ENCODE measurements around the gene SEC61B.

- TF ChIP-seq CTCF (IDR thresholded peaks at IDR 0.05; ENCODE audit: insufficient read depth, low read length, poor library complexity, severe bottlenecking), result no peak
- TF ChIP-seq EZH2phosphoT487 (conservative IDR thresholded peaks at IDR 0.05; ENCODE audit: low read length), result no peak
Observed at GRCh38 chr9:99213197-99213596, 8.9 kb upstream of the SEC61B start.

All from SU-DHL-6 (cell line).